ENCODE measurements around the gene CACNA1D. TPM values are rescaled to one million over a fixed set of nuclear protein-coding genes. Genes with fewer than 3 reads are reported as not detected.

Gene CACNA1D
- total and polyA plus RNA-seq, 8 donors: 0.31 to 36.5 (median 12.5) TPM

DNA sequence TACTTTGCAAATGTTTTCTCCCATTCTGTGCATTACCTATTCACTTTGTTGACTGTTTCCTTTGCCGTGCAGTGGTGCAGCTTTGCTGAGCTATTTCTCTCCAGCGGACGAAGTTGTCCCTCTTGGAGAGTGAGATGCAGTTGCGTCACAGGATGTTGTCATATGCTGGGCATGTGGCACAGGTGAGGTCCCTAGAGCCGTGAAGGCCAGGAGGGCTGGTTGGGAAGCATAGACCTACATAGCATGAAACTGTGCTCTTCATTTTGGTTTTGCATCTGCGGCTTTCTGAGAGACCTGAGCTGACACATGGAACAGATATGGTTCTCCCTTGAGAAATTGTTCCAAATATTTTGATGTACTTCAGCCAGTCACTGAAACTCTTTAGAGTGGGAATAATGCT, 108.5 kb downstream of the CACNA1D start:
- intact Hi-C loops (cut with DNase I; ENCODE audit: low total_unique reads): no loop called here
- Histone ChIP-seq H3K4me1 (no peaks in the 10 kb centered on the region), H3K36me3 (no peaks in the 10 kb centered on the region), H3K9me3 (peaks cover 0 to 11% (median 9%) of the 10 kb centered on the region in 4 donors), H3K27ac (no peak overlapping the region), H3K27me3 (no peaks in the 10 kb centered on the region), H3K4me3 (no peak overlapping the region)
- DNase-seq: no peak
- no peak for TF ChIP-seq CTCF (IDR thresholded peaks at IDR 0.05)
- no peak for TF ChIP-seq EP300 (IDR thresholded peaks at IDR 0.05)
- no peak for TF ChIP-seq POLR2A (IDR thresholded peaks at IDR 0.05)
- no peak for TF ChIP-seq POLR2AphosphoS5 (IDR thresholded peaks at IDR 0.05)
- 86 to 91% (median 90%) methylated on average over 6 of the region's 6 CpGs for WGBS, 5 donors

DNA sequence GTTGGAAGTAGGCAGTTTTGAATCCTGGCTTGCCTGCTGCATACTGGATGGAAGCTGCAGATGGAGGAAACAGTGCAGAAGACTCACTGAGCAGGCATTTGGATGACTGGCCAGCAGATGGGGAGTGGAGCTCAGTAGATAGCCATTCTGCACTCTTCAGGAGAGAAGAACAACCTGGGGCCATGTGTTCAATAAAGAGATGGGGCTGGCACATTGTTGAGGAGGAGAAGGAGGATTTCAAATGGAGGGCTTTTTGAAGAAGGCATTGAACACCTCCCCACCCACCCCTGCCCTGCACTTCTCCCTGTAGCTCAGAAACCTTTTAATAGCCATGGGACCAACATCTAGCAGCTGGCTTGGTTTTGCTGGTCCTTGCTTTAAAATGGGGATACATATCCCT, 109.8 kb downstream of the CACNA1D start:
- H3K4me3 ChIP-seq: no peak overlapping the region
- H3K36me3 ChIP-seq: no peaks in the 10 kb centered on the region
- no peaks in the 10 kb centered on the region for H3K4me1 ChIP-seq
- peaks cover 0 to 11% (median 9%) of the 10 kb centered on the region in 4 donors for H3K9me3 ChIP-seq
- no peak for DNase-seq
- H3K27ac ChIP-seq: no peak overlapping the region
- intact Hi-C loops (cut with DNase I; ENCODE audit: low total_unique reads): no loop called here
- TF ChIP-seq POLR2A (IDR thresholded peaks at IDR 0.05) (no peak), POLR2AphosphoS5 (IDR thresholded peaks at IDR 0.05) (no peak), EP300 (IDR thresholded peaks at IDR 0.05) (no peak), CTCF (IDR thresholded peaks at IDR 0.05) (no peak)
- no peaks in the 10 kb centered on the region for H3K27me3 ChIP-seq

GRCh38 chr3:53606793-53607192, 112.4 kb downstream of the CACNA1D start:
- DNase-seq: no peak
- TF ChIP-seq POLR2AphosphoS5 (IDR thresholded peaks at IDR 0.05) (no peak), CTCF (IDR thresholded peaks at IDR 0.05) (no peak), POLR2A (IDR thresholded peaks at IDR 0.05) (no peak), EP300 (IDR thresholded peaks at IDR 0.05) (no peak)
- H3K27me3 ChIP-seq: no peaks in the 10 kb centered on the region
- H3K4me3 ChIP-seq: no peak overlapping the region
- H3K9me3 ChIP-seq: peaks cover 0 to 11% (median 9%) of the 10 kb centered on the region in 4 donors
- H3K4me1 ChIP-seq: no peaks in the 10 kb centered on the region
- WGBS, 5 donors: 70 to 81% (median 74%) methylated on average over 1 of the region's 1 CpG
- no peaks in the 10 kb centered on the region for H3K36me3 ChIP-seq
- no peak overlapping the region for H3K27ac ChIP-seq
- intact Hi-C loops (cut with DNase I; ENCODE audit: low total_unique reads): no loop called here

- TF ChIP-seq CTCF (IDR thresholded peaks at IDR 0.05): no peak
- no peak for TF ChIP-seq EP300 (IDR thresholded peaks at IDR 0.05)
- TF ChIP-seq POLR2A (IDR thresholded peaks at IDR 0.05): no peak
- no peak for TF ChIP-seq POLR2AphosphoS5 (IDR thresholded peaks at IDR 0.05)
- Histone ChIP-seq H3K27ac (no peak overlapping the region), H3K27me3 (peaks cover 0 to 7% (median 0%) of the 10 kb centered on the region in 3 donors), H3K4me1 (no peaks in the 10 kb centered on the region), H3K4me3 (no peak overlapping the region), H3K36me3 (no peaks in the 10 kb centered on the region), H3K9me3 (no peaks in the 10 kb centered on the region)
- intact Hi-C loops (cut with DNase I; ENCODE audit: low total_unique reads): no loop called here
- DNase-seq: no peak
- WGBS, 5 donors: 55 to 66% (median 60%) methylated on average over 5 of the region's 5 CpGs
These were observed 118.1 kb downstream of the CACNA1D start for GRCh38 chr3:53612508-53612907.
